Adrenal gland (tissue), 5 donors: ENCODE measurements around the gene KIFC3.

ENCODE experiments used
- CTCF ChIP-seq, 6 experiments: fragments of 450-650 bp in 4 of 6; fragments of 200-600 bp in 2 of 6; sonication (generic) in 1 of 6; IDR thresholded peaks; 1 replicate in 5 of 6; 2 replicates in 1 of 6; pipeline versions ENCODE4 v1.5.1 to v1.8.0; 2016 to 2021; ENCODE audit warnings: antibody characterized with exemption in 6 of 6, mild to moderate bottlenecking in 2 of 6, moderate library complexity in 1 of 6
- POLR2A ChIP-seq, 2 donors: fragments of 450-650 bp; IDR thresholded peaks; one replicate each; pipeline ENCODE4 v1.6.1; 2017; ENCODE audit warnings: antibody characterized with exemption in 2 of 2, mild to moderate bottlenecking in 2 of 2, moderate library complexity in 1 of 2
- donor health status: DM: no; HTN: no; CAD: no.

GRCh38 chr16:57743886-57744641 is 58.2 kb downstream of the KIFC3 start:
- TF ChIP-seq CTCF (IDR thresholded peaks at IDR 0.05) = no peak
- TF ChIP-seq POLR2A (IDR thresholded peaks at IDR 0.05) = no peak
